RWPE2 (cell line): Measurements from ENCODE around the gene TMEM94.

Source experiments
- ATAC-seq: fragments of 200-7000 bp; cut with Tn5 transposase; 3 replicates; pipeline ENCODE4 v1.9.1; 2021; ENCODE audit warnings: low read depth
- DNase-seq: peaks from one replicate; pipeline ENCODE4 v3.0.0-alpha.2; 2020; ENCODE audit warnings: low spot score
- H3K27ac ChIP-seq: fragments of 450-650 bp; 2 replicates; pipeline ENCODE4 v1.5.1; 2017; ENCODE audit warnings: mild to moderate bottlenecking; ENCODE audit not compliant: poor library complexity, severe bottlenecking
- H3K27me3 ChIP-seq: fragments of 250-450 bp; sonication (Bioruptor Pico); 2 replicates; pipeline ENCODE4 v1.5.1; 2021; ENCODE audit warnings: mild to moderate bottlenecking, moderate library complexity; ENCODE audit not compliant: insufficient read depth, poor library complexity, severe bottlenecking
- H3K36me3 ChIP-seq: fragments of 250-450 bp; sonication (Bioruptor Pico); 2 replicates; pipeline ENCODE4 v1.5.1; 2020; ENCODE audit warnings: low read depth, mild to moderate bottlenecking, moderate library complexity
- H3K4me1 ChIP-seq: fragments of 250-450 bp; sonication (Bioruptor Pico); 2 replicates; pipeline ENCODE4 v1.5.1; 2021; ENCODE audit warnings: mild to moderate bottlenecking, moderate library complexity; ENCODE audit not compliant: insufficient read depth, poor library complexity, severe bottlenecking
- H3K4me3 ChIP-seq: fragments of 250-450 bp; sonication (Bioruptor Pico); 2 replicates; pipeline ENCODE4 v1.5.1; 2021; ENCODE audit warnings: mild to moderate bottlenecking, moderate library complexity; ENCODE audit not compliant: severe bottlenecking
- H3K9me3 ChIP-seq: fragments of 250-450 bp; sonication (Bioruptor Pico); 2 replicates; pipeline ENCODE4 v1.5.1; 2021; ENCODE audit warnings: mild to moderate bottlenecking, moderate library complexity; ENCODE audit not compliant: severe bottlenecking
- CTCF ChIP-seq: fragments of 450-650 bp; IDR thresholded peaks from one replicate; pipeline ENCODE4 v1.5.1; 2017; ENCODE audit warnings: mild to moderate bottlenecking, moderate library complexity; ENCODE audit not compliant: poor library complexity, severe bottlenecking

Gene TMEM94

GRCh38 chr17:75496005-75496404 is 39.6 kb downstream of the TMEM94 start:
- Histone ChIP-seq H3K36me3 (peaks cover 21% of the 10 kb centered on the region), H3K27me3 (no peaks in the 10 kb centered on the region), H3K4me3 (no peak overlapping the region), H3K9me3 (no peaks in the 10 kb centered on the region), H3K27ac (no peak overlapping the region), H3K4me1 (no peaks in the 10 kb centered on the region)
- TF ChIP-seq CTCF: no peak
- DNase-seq: no peak
- no peak for ATAC-seq

DNA sequence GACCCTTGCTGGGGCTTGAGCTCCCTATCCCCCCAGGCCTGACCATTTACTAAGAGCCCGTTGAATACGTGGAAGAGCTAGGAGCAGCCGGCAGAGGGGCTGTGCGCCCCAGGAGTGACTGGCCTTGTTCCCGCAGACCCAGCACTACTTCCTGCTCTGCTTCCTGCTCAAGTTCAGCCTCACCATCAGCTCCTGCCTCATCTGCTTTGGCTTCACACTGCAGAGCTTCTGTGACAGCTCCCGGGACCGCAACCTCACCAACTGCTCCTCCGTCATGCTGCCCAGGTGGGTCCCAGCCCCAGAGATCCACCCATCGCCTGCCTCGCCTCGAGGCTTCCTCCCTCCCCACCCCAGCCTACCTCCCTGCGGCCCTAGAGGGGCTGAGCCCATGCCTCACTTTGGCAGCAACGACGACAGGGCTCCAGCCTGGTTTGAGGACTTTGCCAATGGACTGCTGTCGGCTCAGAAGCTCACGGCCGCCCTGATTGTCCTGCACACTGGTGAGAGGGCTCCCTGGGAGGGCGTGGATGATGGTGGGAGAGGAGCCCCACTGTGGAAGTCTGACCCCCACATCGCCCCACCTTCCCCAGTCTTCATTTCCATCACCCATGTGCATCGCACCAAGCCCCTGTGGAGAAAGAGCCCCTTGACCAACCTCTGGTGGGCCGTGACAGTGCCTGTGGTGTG is 41.7 kb downstream of the TMEM94 start:
- ATAC-seq: no peak
- H3K4me1 ChIP-seq: no peaks in the 10 kb centered on the region

DNA sequence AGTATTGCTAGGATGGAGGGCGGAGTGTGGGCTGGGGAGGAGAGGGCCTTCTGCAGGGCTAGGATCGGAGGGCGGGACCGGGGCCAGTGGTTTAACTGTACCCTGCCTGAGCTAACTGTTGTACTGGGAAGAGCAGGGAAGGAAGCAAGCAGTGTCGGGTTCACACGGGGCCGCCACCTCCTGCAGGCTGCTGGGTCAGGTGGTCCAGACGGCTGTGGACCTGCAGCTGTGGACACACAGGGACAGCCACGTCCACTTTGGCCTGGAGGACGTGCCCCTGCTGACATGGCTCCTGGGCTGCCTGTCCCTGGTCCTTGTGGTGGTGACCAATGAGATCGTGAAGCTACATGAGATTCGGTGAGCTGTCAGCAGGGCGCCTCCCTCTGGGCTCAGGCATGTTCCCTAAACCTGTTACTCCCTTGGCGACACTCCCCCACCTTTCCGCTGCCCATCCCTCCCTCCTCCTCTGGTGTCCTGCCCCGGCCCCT is 42.3 kb downstream of the TMEM94 start:
- Histone ChIP-seq H3K27me3 (no peaks in the 10 kb centered on the region), H3K4me1 (no peaks in the 10 kb centered on the region), H3K27ac (no peak overlapping the region), H3K9me3 (no peaks in the 10 kb centered on the region), H3K36me3 (peaks cover 21% of the 10 kb centered on the region), H3K4me3 (no peak overlapping the region)
- peak; percentile 3; the same call in 1 of the 3 replicates for ATAC-seq
- no peak for TF ChIP-seq CTCF
- no peak for DNase-seq

More for the DNA sequence above, 41.7 kb downstream of the TMEM94 start:
- Histone ChIP-seq H3K4me3 (no peak overlapping the region), H3K27ac (no peak overlapping the region), H3K27me3 (no peaks in the 10 kb centered on the region), H3K9me3 (no peaks in the 10 kb centered on the region), H3K36me3 (peaks cover 21% of the 10 kb centered on the region)
- no peak for DNase-seq
- TF ChIP-seq CTCF: no peak

DNA sequence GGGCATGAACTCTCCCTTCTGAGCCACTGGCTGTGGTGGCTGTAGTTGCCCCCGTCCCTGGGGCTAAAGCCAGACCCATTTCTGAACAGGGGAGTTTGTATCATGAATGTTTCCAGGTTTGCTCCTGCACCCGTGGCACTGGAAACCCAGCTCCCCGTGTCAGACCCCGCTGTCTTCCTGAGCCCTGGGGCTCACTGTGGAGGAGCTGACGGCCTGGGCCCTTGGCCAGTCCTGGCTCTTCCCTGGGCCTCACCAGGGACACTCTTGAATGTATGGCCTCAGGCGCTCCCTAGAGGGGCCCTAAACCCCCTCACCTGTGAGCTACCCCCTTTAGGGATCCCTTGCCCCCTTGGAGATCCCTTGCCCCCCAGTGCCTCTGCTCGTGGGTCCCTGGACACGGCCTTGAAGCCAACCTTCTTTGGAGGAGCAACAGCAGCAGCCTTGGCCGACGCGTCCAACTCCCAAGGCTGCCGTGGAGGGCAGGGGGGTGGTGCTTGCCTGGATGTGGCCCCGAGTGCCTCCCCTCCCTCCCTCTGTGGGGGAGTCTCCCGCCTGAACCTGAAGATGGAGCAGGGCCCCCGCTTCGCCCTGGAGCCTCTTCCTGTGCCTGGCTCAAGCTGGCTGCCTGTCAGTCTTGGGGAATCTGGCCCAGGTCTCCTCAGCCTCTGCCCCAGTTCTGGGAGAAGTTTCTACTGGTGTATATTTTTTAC is 43.0 kb downstream of the TMEM94 start:
- no peaks in the 10 kb centered on the region for H3K27me3 ChIP-seq
- H3K36me3 ChIP-seq: peaks cover 21% of the 10 kb centered on the region
- DNase-seq (no peak), ATAC-seq (no peak)
- no peaks in the 10 kb centered on the region for H3K9me3 ChIP-seq
- TF ChIP-seq CTCF: no peak
- no peaks in the 10 kb centered on the region for H3K4me1 ChIP-seq
- H3K4me3 ChIP-seq: no peak overlapping the region
- no peak overlapping the region for H3K27ac ChIP-seq
